ENCODE data around the gene VILL.
"Not testable (repeated sequence)": the region's sequence is repeated elsewhere in the genome, so short reads cannot be mapped to it uniquely, and the experiment has no call there.

Gene VILL

GRCh38 chr3:38051131-38051530 lies 60.5 kb downstream of the VILL start:
- H3K27ac ChIP-seq (ENCODE audit: low read length): no peak overlapping the region
- no peaks in the 10 kb centered on the region for H3K4me1 ChIP-seq (ENCODE audit: insufficient read depth, low read length)
- H3K9ac ChIP-seq (ENCODE audit: low read depth, low read length): no peak overlapping the region
- no peak overlapping the region for H3K4me3 ChIP-seq (ENCODE audit: low read length)
- no peaks in the 10 kb centered on the region for H3K36me3 ChIP-seq (ENCODE audit: insufficient read depth, low read depth, low read length)
- peaks cover 9% of the 10 kb centered on the region; the same call in 1 of the 2 replicates for H3K9me3 ChIP-seq (ENCODE audit: insufficient read depth, low read depth, low read length)
- H3K27me3 ChIP-seq (ENCODE audit: insufficient read depth, low read length): no peaks in the 10 kb centered on the region

GRCh38 chr3:38053286-38053685 lies 62.7 kb downstream of the VILL start:
- not testable (repeated sequence) for H3K4me1 ChIP-seq (ENCODE audit: insufficient read depth, low read length); H3K9ac ChIP-seq (ENCODE audit: low read depth, low read length); H3K36me3 ChIP-seq (ENCODE audit: insufficient read depth, low read depth, low read length); H3K27ac ChIP-seq (ENCODE audit: low read length); H3K9me3 ChIP-seq (ENCODE audit: insufficient read depth, low read depth, low read length); H3K27me3 ChIP-seq (ENCODE audit: insufficient read depth, low read length); H3K4me3 ChIP-seq (ENCODE audit: low read length)

GRCh38 chr3:38053813-38054498 lies 63.4 kb downstream of the VILL start:
- H3K9ac ChIP-seq (ENCODE audit: low read depth, low read length); H3K36me3 ChIP-seq (ENCODE audit: insufficient read depth, low read depth, low read length); H3K27ac ChIP-seq (ENCODE audit: low read length); H3K4me3 ChIP-seq (ENCODE audit: low read length); H3K4me1 ChIP-seq (ENCODE audit: insufficient read depth, low read length); H3K27me3 ChIP-seq (ENCODE audit: insufficient read depth, low read length); H3K9me3 ChIP-seq (ENCODE audit: insufficient read depth, low read depth, low read length): not testable (repeated sequence)

GRCh38 chr3:38054499-38055001 lies 64.0 kb downstream of the VILL start:
- no peaks in the 10 kb centered on the region for H3K4me1 ChIP-seq (ENCODE audit: insufficient read depth, low read length)
- no peaks in the 10 kb centered on the region for H3K36me3 ChIP-seq (ENCODE audit: insufficient read depth, low read depth, low read length)
- no peak overlapping the region for H3K4me3 ChIP-seq (ENCODE audit: low read length)
- no peak overlapping the region for H3K9ac ChIP-seq (ENCODE audit: low read depth, low read length)
- peaks cover 9% of the 10 kb centered on the region; the same call in 1 of the 2 replicates for H3K9me3 ChIP-seq (ENCODE audit: insufficient read depth, low read depth, low read length)
- no peaks in the 10 kb centered on the region for H3K27me3 ChIP-seq (ENCODE audit: insufficient read depth, low read length)
- no peak overlapping the region for H3K27ac ChIP-seq (ENCODE audit: low read length)
